ENCODE data around the gene GIT1. TPM values are rescaled to one million over a fixed set of nuclear protein-coding genes. Genes with fewer than 3 reads are reported as not detected.

GIT1 gene
- polyA plus RNA-seq, 1 donor from 2014 or later = 20.5 TPM

DNA sequence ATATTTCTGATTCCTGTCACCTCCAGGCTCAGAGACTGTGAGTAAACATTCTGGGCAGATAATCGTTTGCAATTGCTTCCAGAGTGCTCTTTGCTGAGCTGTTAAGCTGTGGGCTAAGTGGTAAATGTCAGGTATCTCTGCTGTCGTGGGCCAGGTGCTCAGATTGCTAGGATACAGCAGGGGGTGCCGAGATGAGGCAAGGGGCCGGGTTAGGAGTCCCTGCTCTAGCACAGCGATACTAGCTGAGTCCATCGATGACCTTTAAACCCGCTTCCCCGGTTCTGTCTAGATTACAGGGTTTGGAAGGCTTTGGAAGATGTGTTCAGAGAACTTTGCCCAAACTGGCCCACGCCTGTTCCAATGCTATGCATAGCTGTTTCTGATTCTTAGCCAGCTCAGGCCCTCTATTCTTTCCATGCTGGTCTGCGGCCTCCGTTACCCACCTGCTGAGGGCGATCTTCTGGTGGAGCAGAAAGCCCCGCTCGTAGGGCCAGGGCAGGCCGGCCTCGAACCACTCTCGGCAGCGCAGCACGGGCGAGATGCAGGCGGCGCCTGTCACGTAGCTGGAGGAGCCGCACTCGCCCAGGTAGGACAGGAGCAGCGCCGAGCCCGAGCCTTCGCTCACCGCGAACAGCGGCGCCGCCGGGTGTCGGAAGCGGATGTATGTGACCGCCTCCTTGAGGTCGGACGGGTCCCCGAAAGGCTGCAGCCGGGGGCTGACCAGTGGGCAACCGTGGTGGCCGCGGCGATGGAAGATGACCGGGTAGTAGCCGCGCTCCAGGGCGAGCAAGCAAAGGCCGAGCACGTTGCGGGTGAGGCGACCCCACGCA, 23.6 kb downstream of the GIT1 start:
- H3K27ac ChIP-seq (ENCODE audit: low read length) = no peak overlapping the region
- peaks cover 44% of the 10 kb centered on the region for H3K27me3 ChIP-seq (ENCODE audit: insufficient read depth, low read depth, low read length)
- peak overlapping the region; percentile 48 for H3K4me3 ChIP-seq (ENCODE audit: low read length)
- no peak overlapping the region for H3K4me2 ChIP-seq (ENCODE audit: low read length)
- no peaks in the 10 kb centered on the region for H3K9me3 ChIP-seq (ENCODE audit: low read length)
- no peaks in the 10 kb centered on the region for H4K20me1 ChIP-seq (ENCODE audit: insufficient read depth)
- no peak overlapping the region for H3K9ac ChIP-seq (ENCODE audit: low read length)
- no peaks in the 10 kb centered on the region for H3K36me3 ChIP-seq (ENCODE audit: insufficient read depth, low read length)
- H3K9me2 ChIP-seq (ENCODE audit: insufficient read depth, low read length) = no peaks in the 10 kb centered on the region
- H3F3A ChIP-seq (ENCODE audit: insufficient read depth, low read length, poor library complexity, severe bottlenecking) = no peaks in the 10 kb centered on the region
- H2AFZ ChIP-seq (ENCODE audit: low read depth, low read length) = no peak overlapping the region
- H3K79me2 ChIP-seq (replicated peaks; ENCODE audit: insufficient read depth, low read length) = no peaks in the 10 kb centered on the region
- no peak for TF ChIP-seq SMC3 (conservative IDR thresholded peaks at IDR 0.05; ENCODE audit: poor library complexity)
- no peak for TF ChIP-seq MXI1 (conservative IDR thresholded peaks at IDR 0.05; ENCODE audit: poor library complexity, severe bottlenecking)
- TF ChIP-seq, protein P1, sequence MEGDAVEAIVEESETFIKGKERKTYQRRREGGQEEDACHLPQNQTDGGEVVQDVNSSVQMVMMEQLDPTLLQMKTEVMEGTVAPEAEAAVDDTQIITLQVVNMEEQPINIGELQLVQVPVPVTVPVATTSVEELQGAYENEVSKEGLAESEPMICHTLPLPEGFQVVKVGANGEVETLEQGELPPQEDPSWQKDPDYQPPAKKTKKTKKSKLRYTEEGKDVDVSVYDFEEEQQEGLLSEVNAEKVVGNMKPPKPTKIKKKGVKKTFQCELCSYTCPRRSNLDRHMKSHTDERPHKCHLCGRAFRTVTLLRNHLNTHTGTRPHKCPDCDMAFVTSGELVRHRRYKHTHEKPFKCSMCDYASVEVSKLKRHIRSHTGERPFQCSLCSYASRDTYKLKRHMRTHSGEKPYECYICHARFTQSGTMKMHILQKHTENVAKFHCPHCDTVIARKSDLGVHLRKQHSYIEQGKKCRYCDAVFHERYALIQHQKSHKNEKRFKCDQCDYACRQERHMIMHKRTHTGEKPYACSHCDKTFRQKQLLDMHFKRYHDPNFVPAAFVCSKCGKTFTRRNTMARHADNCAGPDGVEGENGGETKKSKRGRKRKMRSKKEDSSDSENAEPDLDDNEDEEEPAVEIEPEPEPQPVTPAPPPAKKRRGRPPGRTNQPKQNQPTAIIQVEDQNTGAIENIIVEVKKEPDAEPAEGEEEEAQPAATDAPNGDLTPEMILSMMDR (IDR thresholded peaks at IDR 0.05; ENCODE audit: poor library complexity, severe bottlenecking) = peak; percentile 26
- peak; percentile 52 for TF ChIP-seq EP300 (conservative IDR thresholded peaks at IDR 0.05; ENCODE audit: poor library complexity, severe bottlenecking)
- peak; percentile 89 for TF ChIP-seq POLR2AphosphoS5 (IDR thresholded peaks at IDR 0.05)
- no peak for TF ChIP-seq EZH2 (IDR thresholded peaks at IDR 0.05; ENCODE audit: borderline replicate concordance, insufficient read depth, low read length, poor library complexity, severe bottlenecking)
- no peak for TF ChIP-seq RAD21 (conservative IDR thresholded peaks at IDR 0.05)

GRCh38 chr17:29563816-29564215, 25.6 kb downstream of the GIT1 start:
- no peaks in the 10 kb centered on the region for H3K9me3 ChIP-seq (ENCODE audit: low read length)

More at GRCh38 chr17:29563816-29564215, 25.6 kb downstream of the GIT1 start:
- no peak overlapping the region for H2AFZ ChIP-seq (ENCODE audit: low read depth, low read length)
- no peaks in the 10 kb centered on the region for H3K36me3 ChIP-seq (ENCODE audit: insufficient read depth, low read length)
- no peaks in the 10 kb centered on the region for H3K79me2 ChIP-seq (replicated peaks; ENCODE audit: insufficient read depth, low read length)
- no peaks in the 10 kb centered on the region for H3K9me2 ChIP-seq (ENCODE audit: insufficient read depth, low read length)
- no peak for TF ChIP-seq TAF1 (IDR thresholded peaks at IDR 0.05; ENCODE audit: low read depth)
- no peak for TF ChIP-seq POLR2AphosphoS5 (IDR thresholded peaks at IDR 0.05)
- TF ChIP-seq RAD21 (conservative IDR thresholded peaks at IDR 0.05) = no peak
- TF ChIP-seq EP300 (conservative IDR thresholded peaks at IDR 0.05; ENCODE audit: poor library complexity, severe bottlenecking) = no peak
- TF ChIP-seq, protein P1 (IDR thresholded peaks at IDR 0.05; ENCODE audit: poor library complexity, severe bottlenecking) = no peak
- TF ChIP-seq MXI1 (conservative IDR thresholded peaks at IDR 0.05; ENCODE audit: poor library complexity, severe bottlenecking) = no peak
- TF ChIP-seq EZH2 (IDR thresholded peaks at IDR 0.05; ENCODE audit: borderline replicate concordance, insufficient read depth, low read length, poor library complexity, severe bottlenecking) = no peak
- no peak for TF ChIP-seq REST (IDR thresholded peaks at IDR 0.05; ENCODE audit: borderline replicate concordance)
- no peak for TF ChIP-seq SMC3 (conservative IDR thresholded peaks at IDR 0.05; ENCODE audit: poor library complexity)
- no peak overlapping the region for H3K27ac ChIP-seq (ENCODE audit: low read length)
- H3K9ac ChIP-seq (ENCODE audit: low read length) = no peak overlapping the region
- no peak overlapping the region for H3K4me3 ChIP-seq (ENCODE audit: low read length)
- no peak overlapping the region for H3K4me2 ChIP-seq (ENCODE audit: low read length)
- no peaks in the 10 kb centered on the region for H4K20me1 ChIP-seq (ENCODE audit: insufficient read depth)
- H3F3A ChIP-seq (ENCODE audit: insufficient read depth, low read length, poor library complexity, severe bottlenecking) = no peaks in the 10 kb centered on the region
- peaks cover 44% of the 10 kb centered on the region for H3K27me3 ChIP-seq (ENCODE audit: insufficient read depth, low read depth, low read length)

Data from neural cell (in vitro differentiated cells).